ENCODE data around the gene DCDC1. TPM values are rescaled to one million over a fixed set of nuclear protein-coding genes. Genes with fewer than 3 reads are reported as not detected.

DCDC1 gene
- total RNA-seq, 1 experiment from 2014 or later, result 2.2 TPM

DNA sequence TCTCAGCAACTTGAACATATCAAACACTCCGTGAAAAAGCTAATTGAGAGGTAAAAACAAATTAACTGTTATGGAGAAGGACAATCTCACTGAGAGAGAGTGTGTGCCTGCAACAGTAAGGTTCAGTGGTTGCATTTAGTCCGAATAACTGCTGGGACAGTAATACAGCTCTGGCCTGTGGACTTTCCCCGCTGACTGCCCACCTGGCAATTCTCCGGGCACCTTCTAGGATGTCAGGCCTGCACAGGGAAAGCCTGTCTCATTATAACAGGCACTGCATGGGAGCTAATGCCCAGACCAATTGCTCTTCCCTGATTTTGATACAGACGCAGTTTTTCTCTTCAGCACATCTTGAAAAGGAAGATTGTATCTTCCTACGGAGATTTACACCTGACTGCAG lies 251.0 kb downstream of the DCDC1 start:
- Histone ChIP-seq H3K9me2 (ENCODE audit: insufficient read depth) (no peaks in the 10 kb centered on the region), H3K27me3 (ENCODE audit: insufficient read depth, low read depth) (no peaks in the 10 kb centered on the region), H3K36me3 (ENCODE audit: low read depth) (no peaks in the 10 kb centered on the region), H3K9me3 (ENCODE audit: insufficient read depth, low read depth) (no peaks in the 10 kb centered on the region), H3K4me1 (replicated peaks; ENCODE audit: insufficient read depth) (no peaks in the 10 kb centered on the region), H3F3A (ENCODE audit: insufficient read depth, low read depth) (no peaks in the 10 kb centered on the region), H3K79me2 (ENCODE audit: low read depth) (no peaks in the 10 kb centered on the region), H2AFZ (no peak overlapping the region), H4K20me1 (ENCODE audit: insufficient read depth) (no peaks in the 10 kb centered on the region), H3K4me3 (no peak overlapping the region), H3K27ac (no peak overlapping the region), H3K4me2 (no peak overlapping the region)
- CTCF ChIA-PET, result no interaction called here
- no TSS peak for BruUV-seq (replicated peaks)
- no peak for DNase-seq
- POLR2A ChIA-PET (ENCODE audit: unreplicated experiment), result no interaction called here
- TF ChIP-seq, protein P1, sequence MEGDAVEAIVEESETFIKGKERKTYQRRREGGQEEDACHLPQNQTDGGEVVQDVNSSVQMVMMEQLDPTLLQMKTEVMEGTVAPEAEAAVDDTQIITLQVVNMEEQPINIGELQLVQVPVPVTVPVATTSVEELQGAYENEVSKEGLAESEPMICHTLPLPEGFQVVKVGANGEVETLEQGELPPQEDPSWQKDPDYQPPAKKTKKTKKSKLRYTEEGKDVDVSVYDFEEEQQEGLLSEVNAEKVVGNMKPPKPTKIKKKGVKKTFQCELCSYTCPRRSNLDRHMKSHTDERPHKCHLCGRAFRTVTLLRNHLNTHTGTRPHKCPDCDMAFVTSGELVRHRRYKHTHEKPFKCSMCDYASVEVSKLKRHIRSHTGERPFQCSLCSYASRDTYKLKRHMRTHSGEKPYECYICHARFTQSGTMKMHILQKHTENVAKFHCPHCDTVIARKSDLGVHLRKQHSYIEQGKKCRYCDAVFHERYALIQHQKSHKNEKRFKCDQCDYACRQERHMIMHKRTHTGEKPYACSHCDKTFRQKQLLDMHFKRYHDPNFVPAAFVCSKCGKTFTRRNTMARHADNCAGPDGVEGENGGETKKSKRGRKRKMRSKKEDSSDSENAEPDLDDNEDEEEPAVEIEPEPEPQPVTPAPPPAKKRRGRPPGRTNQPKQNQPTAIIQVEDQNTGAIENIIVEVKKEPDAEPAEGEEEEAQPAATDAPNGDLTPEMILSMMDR (conservative IDR thresholded peaks at IDR 0.05), result no peak
- no peak for TF ChIP-seq EZH2 (IDR thresholded peaks at IDR 0.05; ENCODE audit: low read depth)
- intact Hi-C loops (cut with micrococcal nuclease; ENCODE audit: unreplicated experiment), result no loop called here

DNA sequence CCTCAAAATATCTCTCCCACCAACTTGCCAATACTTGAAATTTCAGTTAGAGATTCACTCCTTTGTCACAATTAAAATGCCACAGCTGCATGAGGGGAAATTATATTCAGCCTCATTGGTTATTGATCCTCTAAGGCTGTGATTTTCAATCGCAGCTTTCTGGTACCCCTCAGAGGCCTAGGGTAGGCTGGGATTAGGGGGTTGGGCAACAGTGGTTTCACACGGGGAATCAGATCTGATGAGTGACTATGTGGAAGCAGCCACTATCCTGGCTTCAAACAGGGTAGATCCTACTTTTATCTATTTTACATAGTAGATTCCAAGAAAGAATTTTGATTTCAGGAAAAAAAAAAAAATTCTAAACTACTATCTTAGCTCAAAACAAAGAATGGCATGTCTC lies 252.5 kb downstream of the DCDC1 start:
- Histone ChIP-seq H4K20me1 (ENCODE audit: insufficient read depth) (no peaks in the 10 kb centered on the region), H3K4me1 (replicated peaks; ENCODE audit: insufficient read depth) (no peaks in the 10 kb centered on the region), H3F3A (ENCODE audit: insufficient read depth, low read depth) (no peaks in the 10 kb centered on the region), H3K4me2 (no peak overlapping the region), H3K4me3 (no peak overlapping the region), H3K36me3 (ENCODE audit: low read depth) (no peaks in the 10 kb centered on the region), H3K9me2 (ENCODE audit: insufficient read depth) (no peaks in the 10 kb centered on the region), H3K27ac (no peak overlapping the region), H3K79me2 (ENCODE audit: low read depth) (no peaks in the 10 kb centered on the region), H3K9me3 (ENCODE audit: insufficient read depth, low read depth) (no peaks in the 10 kb centered on the region), H2AFZ (no peak overlapping the region), H3K27me3 (ENCODE audit: insufficient read depth, low read depth) (no peaks in the 10 kb centered on the region)
- TF ChIP-seq, protein P1 (conservative IDR thresholded peaks at IDR 0.05), result no peak
- TF ChIP-seq EZH2 (IDR thresholded peaks at IDR 0.05; ENCODE audit: low read depth), result no peak
- intact Hi-C loops (cut with micrococcal nuclease; ENCODE audit: unreplicated experiment), result no loop called here
- BruUV-seq (replicated peaks), result no TSS peak
- ChIA-PET POLR2A (ENCODE audit: unreplicated experiment) (interaction anchor here (0.6 to 0.7 kb wide), 2 partner anchors 34 to 951 kb away, joined by 4 to 6 read pairs; no protein-coding TSS in a partner anchor), CTCF (no interaction called here)
- no peak for DNase-seq

DNA sequence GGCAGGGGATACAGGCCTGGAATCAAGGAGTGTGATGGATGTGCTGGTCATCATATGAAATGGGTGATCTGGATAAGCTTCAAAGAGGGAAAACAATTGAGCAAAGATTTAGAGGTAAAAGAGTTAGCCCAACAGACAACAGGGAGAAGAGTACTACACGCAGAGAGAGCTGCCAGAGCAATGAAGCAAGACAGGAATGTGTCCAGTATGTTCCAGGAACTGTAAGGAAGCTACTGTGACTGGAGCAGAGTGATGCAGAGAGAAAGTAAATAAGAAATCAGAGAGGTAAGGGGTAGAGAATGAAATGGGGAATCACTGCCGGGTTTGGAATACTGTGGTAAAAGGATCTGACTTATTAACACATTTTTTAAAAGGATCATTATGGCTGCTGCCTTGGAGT lies 255.1 kb downstream of the DCDC1 start:
- H3K4me3 ChIP-seq, result no peak overlapping the region
- no peaks in the 10 kb centered on the region for H3K9me2 ChIP-seq (ENCODE audit: insufficient read depth)
- POLR2A ChIA-PET (ENCODE audit: unreplicated experiment), result no interaction called here
- no peaks in the 10 kb centered on the region for H3K4me1 ChIP-seq (replicated peaks; ENCODE audit: insufficient read depth)
- H2AFZ ChIP-seq, result no peak overlapping the region
- H4K20me1 ChIP-seq (ENCODE audit: insufficient read depth), result no peaks in the 10 kb centered on the region
- no peak overlapping the region for H3K4me2 ChIP-seq
- H3K9me3 ChIP-seq (ENCODE audit: insufficient read depth, low read depth), result no peaks in the 10 kb centered on the region
- TF ChIP-seq EZH2 (IDR thresholded peaks at IDR 0.05; ENCODE audit: low read depth), result no peak
- TF ChIP-seq, protein P1 (conservative IDR thresholded peaks at IDR 0.05), result no peak
- no peak overlapping the region for H3K27ac ChIP-seq
- H3F3A ChIP-seq (ENCODE audit: insufficient read depth, low read depth), result no peaks in the 10 kb centered on the region
- no peaks in the 10 kb centered on the region for H3K36me3 ChIP-seq (ENCODE audit: low read depth)
- no TSS peak for BruUV-seq (replicated peaks)
- CTCF ChIA-PET, result no interaction called here
- H3K27me3 ChIP-seq (ENCODE audit: insufficient read depth, low read depth), result no peaks in the 10 kb centered on the region
- no peak for DNase-seq
- intact Hi-C loops (cut with micrococcal nuclease; ENCODE audit: unreplicated experiment), result no loop called here
- no peaks in the 10 kb centered on the region for H3K79me2 ChIP-seq (ENCODE audit: low read depth)
